ENCODE data around the gene CRTC1. TPM values are rescaled to one million over a fixed set of nuclear protein-coding genes. Genes with fewer than 3 reads are reported as not detected.

CRTC1 gene
- total and polyA plus RNA-seq, 2 experiments from 2014 or later, result 2.5 to 4.8 TPM

DNA sequence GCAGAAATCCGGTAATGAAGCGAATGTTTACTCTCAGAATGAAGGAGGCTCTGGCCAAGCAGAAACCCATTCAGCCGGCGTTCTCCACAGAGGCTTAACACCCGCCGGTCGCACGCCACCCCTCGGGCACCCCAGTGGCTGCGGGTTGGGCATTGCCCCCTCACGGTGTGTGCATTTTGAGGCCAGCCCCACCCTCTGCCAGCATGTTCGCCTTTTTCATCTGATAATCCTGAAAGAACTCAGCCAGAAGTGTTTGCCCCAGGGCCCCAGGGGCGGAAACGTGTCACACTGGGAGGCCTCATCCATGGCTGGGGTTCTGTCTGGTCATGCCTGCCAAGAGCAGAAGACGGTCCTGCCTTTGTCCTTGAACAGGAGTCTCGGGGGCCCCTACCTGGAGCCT, 73.4 kb downstream of the CRTC1 start:
- Histone ChIP-seq H3K9me3 (ENCODE audit: low read depth) (no peaks in the 10 kb centered on the region), H3K27me3 (no peaks in the 10 kb centered on the region), H3K36me3 (replicated peaks; ENCODE audit: insufficient read depth, low read depth) (no peaks in the 10 kb centered on the region), H4K20me1 (ENCODE audit: insufficient read depth, poor library complexity, severe bottlenecking) (no peaks in the 10 kb centered on the region), H3K27ac (peak overlapping the region; percentile 43), H3K79me2 (no peaks in the 10 kb centered on the region), H3K4me3 (no peak overlapping the region), H2AFZ (no peak overlapping the region), H3K4me2 (no peak overlapping the region), H3K4me1 (ENCODE audit: insufficient read depth) (peaks cover 12% of the 10 kb centered on the region), H3K9me2 (replicated peaks; ENCODE audit: insufficient read depth) (no peaks in the 10 kb centered on the region)
- TF ChIP-seq CTCF (IDR thresholded peaks at IDR 0.05; ENCODE audit: poor library complexity), result no peak
- no peak for DNase-seq (ENCODE audit: low spot score)
- 71% methylated on average over 16 of the region's 16 CpGs for WGBS (ENCODE audit: low lambda C conversion rate, missing lambda C conversion rate)

DNA sequence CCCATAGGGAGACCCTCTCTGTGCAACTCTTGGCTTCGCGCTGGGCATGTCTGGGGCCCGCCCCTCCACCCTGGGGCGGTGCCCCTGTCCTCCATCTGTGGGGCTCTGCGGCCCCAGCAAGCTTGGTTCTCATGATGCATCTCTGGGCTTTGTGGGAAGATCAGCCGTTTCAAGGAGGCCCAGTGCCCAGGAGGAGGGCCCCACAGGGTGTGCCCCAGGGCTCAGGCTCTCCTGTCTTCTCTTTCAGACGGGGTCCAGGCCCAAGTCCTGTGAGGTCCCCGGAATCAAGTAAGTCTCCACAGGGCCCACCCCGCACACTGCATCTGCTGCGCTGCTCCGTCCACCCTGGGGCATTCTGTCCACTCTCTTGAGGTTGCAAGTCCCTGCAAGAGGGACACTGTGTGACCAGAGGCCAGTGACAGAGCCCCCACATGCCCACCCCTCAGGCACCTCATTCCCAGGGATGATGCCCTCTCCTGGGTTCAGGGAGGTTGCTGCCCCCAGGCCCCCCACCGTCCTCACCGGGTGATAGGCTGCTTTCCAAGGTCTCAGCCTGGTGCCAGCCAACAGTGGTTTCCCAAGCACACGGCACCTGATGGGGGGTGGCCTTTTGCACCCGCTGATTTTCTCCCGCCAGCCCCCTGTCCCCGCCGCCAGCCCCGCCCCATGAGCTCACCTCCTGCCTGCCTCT, 76.0 kb downstream of the CRTC1 start:
- TF ChIP-seq EZH2phosphoT487 (IDR thresholded peaks at IDR 0.05; ENCODE audit: low read depth, severe bottlenecking, unreplicated experiment), result no peak
- TF ChIP-seq EZH2 (IDR thresholded peaks at IDR 0.05; ENCODE audit: borderline replicate concordance), result no peak
- TF ChIP-seq CTCF (IDR thresholded peaks at IDR 0.05; ENCODE audit: poor library complexity), result no peak
- Histone ChIP-seq H3K4me2 (no peak overlapping the region), H3K9me2 (replicated peaks; ENCODE audit: insufficient read depth) (no peaks in the 10 kb centered on the region), H3K27ac (no peak overlapping the region), H4K20me1 (ENCODE audit: insufficient read depth, poor library complexity, severe bottlenecking) (no peaks in the 10 kb centered on the region), H3K79me2 (no peaks in the 10 kb centered on the region), H2AFZ (no peak overlapping the region), H3K4me1 (ENCODE audit: insufficient read depth) (peaks cover 25% of the 10 kb centered on the region), H3K27me3 (no peaks in the 10 kb centered on the region), H3K4me3 (no peak overlapping the region), H3K36me3 (replicated peaks; ENCODE audit: insufficient read depth, low read depth) (no peaks in the 10 kb centered on the region), H3K9me3 (ENCODE audit: low read depth) (no peaks in the 10 kb centered on the region)
- 92% methylated on average over 15 of the region's 19 CpGs for WGBS (ENCODE audit: low lambda C conversion rate, missing lambda C conversion rate)
- DNase-seq (ENCODE audit: low spot score), result no peak

DNA sequence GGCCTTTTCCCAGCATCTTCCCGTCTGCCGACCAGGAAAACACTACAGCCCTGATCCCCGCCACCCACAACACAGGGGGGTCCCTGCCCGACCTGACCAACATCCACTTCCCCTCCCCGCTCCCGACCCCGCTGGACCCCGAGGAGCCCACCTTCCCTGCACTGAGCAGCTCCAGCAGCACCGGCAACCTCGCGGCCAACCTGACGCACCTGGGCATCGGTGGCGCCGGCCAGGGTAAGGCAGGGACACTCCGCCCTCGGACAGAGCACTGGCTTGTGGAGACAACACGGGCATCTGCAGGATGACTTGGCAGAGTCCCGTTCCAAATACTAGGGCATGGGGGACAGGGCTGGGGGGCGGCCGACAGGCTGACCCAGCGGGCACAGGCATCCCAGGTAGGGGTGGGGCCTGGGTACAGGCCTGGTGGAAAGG, 76.5 kb downstream of the CRTC1 start:
- Histone ChIP-seq H3K9me2 (replicated peaks; ENCODE audit: insufficient read depth) (no peaks in the 10 kb centered on the region), H2AFZ (no peak overlapping the region), H3K9me3 (ENCODE audit: low read depth) (no peaks in the 10 kb centered on the region), H3K27me3 (no peaks in the 10 kb centered on the region), H4K20me1 (ENCODE audit: insufficient read depth, poor library complexity, severe bottlenecking) (no peaks in the 10 kb centered on the region), H3K4me2 (no peak overlapping the region), H3K79me2 (no peaks in the 10 kb centered on the region), H3K4me1 (ENCODE audit: insufficient read depth) (peaks cover 25% of the 10 kb centered on the region), H3K4me3 (no peak overlapping the region), H3K36me3 (replicated peaks; ENCODE audit: insufficient read depth, low read depth) (no peaks in the 10 kb centered on the region), H3K27ac (no peak overlapping the region)
- no peak for DNase-seq (ENCODE audit: low spot score)
- WGBS (ENCODE audit: low lambda C conversion rate, missing lambda C conversion rate), result 97% methylated on average over 18 of the region's 22 CpGs
- no peak for TF ChIP-seq CTCF (IDR thresholded peaks at IDR 0.05; ENCODE audit: poor library complexity)
- TF ChIP-seq EZH2 (IDR thresholded peaks at IDR 0.05; ENCODE audit: borderline replicate concordance), result no peak
- TF ChIP-seq EZH2phosphoT487 (IDR thresholded peaks at IDR 0.05; ENCODE audit: low read depth, severe bottlenecking, unreplicated experiment), result no peak
